Stomach smooth muscle (tissue), 2 donors: ENCODE results near the gene PTPRN2.
"Not testable (repeated sequence)": the region's sequence is repeated elsewhere in the genome, so short reads cannot be mapped to it uniquely, and the experiment has no call there.

Experiments used
- H3K27ac ChIP-seq: one replicate; pipeline ENCODE4 v1.7.0; 2013; ENCODE audit warnings: mild to moderate bottlenecking, low read length, inconsistent platforms
- H3K27me3 ChIP-seq, 2 donors: one replicate each; pipeline ENCODE4 v1.7.0; 2013; ENCODE audit warnings: low read length in 2 of 2; ENCODE audit not compliant: insufficient read depth in 2 of 2, control insufficient read depth in 1 of 2
- H3K36me3 ChIP-seq, 2 donors: one replicate each; pipeline ENCODE4 v1.7.0; 2013; ENCODE audit warnings: low read length in 2 of 2; ENCODE audit not compliant: control insufficient read depth in 2 of 2, insufficient read depth in 2 of 2
- H3K4me1 ChIP-seq: one replicate; pipeline ENCODE4 v1.7.0; 2013; ENCODE audit warnings: low read length; ENCODE audit not compliant: control insufficient read depth, insufficient read depth
- H3K4me3 ChIP-seq, 2 donors: one replicate each; pipeline ENCODE4 v1.7.0; 2013; ENCODE audit warnings: low read length in 2 of 2
- H3K9ac ChIP-seq, 2 donors: one replicate each; pipeline ENCODE4 v1.7.0; 2013; ENCODE audit warnings: low read length in 2 of 2, mild to moderate bottlenecking in 1 of 2
- H3K9me3 ChIP-seq, 2 donors: one replicate each; pipeline ENCODE4 v1.7.0; 2013; ENCODE audit warnings: low read length in 2 of 2; ENCODE audit not compliant: control insufficient read depth in 2 of 2
- donor health status: healthy.
- donor health status: Pancreatic carcinoma.

PTPRN2 gene

GRCh38 chr7:158508802-158509385 lies 78.7 kb downstream of the PTPRN2 start:
- Histone ChIP-seq H3K27me3 (no peaks in the 10 kb centered on the region), H3K9ac (no peak overlapping the region), H3K9me3 (peaks cover 8 to 38% of the 10 kb centered on the region in 2 donors), H3K27ac (no peak overlapping the region), H3K4me3 (no peak overlapping the region), H3K36me3 (no peaks in the 10 kb centered on the region), H3K4me1 (no peaks in the 10 kb centered on the region)

GRCh38 chr7:158508321-158508720 lies 79.3 kb downstream of the PTPRN2 start:
- H3K27me3 ChIP-seq, H3K36me3 ChIP-seq, H3K27ac ChIP-seq, H3K4me3 ChIP-seq, H3K4me1 ChIP-seq, H3K9ac ChIP-seq: not testable (repeated sequence)
- H3K9me3 ChIP-seq: peaks cover 8 to 38% of the 10 kb centered on the region in 2 donors

- peaks cover 8 to 36% of the 10 kb centered on the region in 2 donors for H3K9me3 ChIP-seq
- no peak overlapping the region for H3K27ac ChIP-seq
- no peaks in the 10 kb centered on the region for H3K4me1 ChIP-seq
- H3K27me3 ChIP-seq: peaks cover 0 to 2% of the 10 kb centered on the region in 2 donors
- no peaks in the 10 kb centered on the region for H3K36me3 ChIP-seq
- no peak overlapping the region for H3K9ac ChIP-seq
- H3K4me3 ChIP-seq: no peak overlapping the region
Observed at GRCh38 chr7:158507917-158508316, 79.7 kb downstream of the PTPRN2 start.

GRCh38 chr7:158507175-158507574 lies 80.4 kb downstream of the PTPRN2 start:
- H3K4me3 ChIP-seq, H3K27me3 ChIP-seq, H3K36me3 ChIP-seq, H3K9ac ChIP-seq, H3K4me1 ChIP-seq, H3K27ac ChIP-seq: not testable (repeated sequence)
- peaks cover 6 to 30% of the 10 kb centered on the region in 2 donors for H3K9me3 ChIP-seq

- no peak overlapping the region for H3K4me3 ChIP-seq
- H3K9ac ChIP-seq: no peak overlapping the region
- H3K4me1 ChIP-seq: no peaks in the 10 kb centered on the region
- no peaks in the 10 kb centered on the region for H3K36me3 ChIP-seq
- H3K27me3 ChIP-seq: peaks cover 0 to 2% of the 10 kb centered on the region in 2 donors
- H3K9me3 ChIP-seq: peaks cover under 1 to 24% of the 10 kb centered on the region in 2 donors
- no peak overlapping the region for H3K27ac ChIP-seq
Observed at GRCh38 chr7:158506626-158507025, 81.0 kb downstream of the PTPRN2 start.

- Histone ChIP-seq H3K27me3 (peaks cover 0 to 4% of the 10 kb centered on the region in 2 donors), H3K4me1 (no peaks in the 10 kb centered on the region), H3K27ac (no peak overlapping the region), H3K36me3 (no peaks in the 10 kb centered on the region), H3K4me3 (no peak overlapping the region), H3K9ac (no peak overlapping the region), H3K9me3 (peaks cover 0 to 17% of the 10 kb centered on the region in 2 donors)
Observed at GRCh38 chr7:158505683-158506082, 81.9 kb downstream of the PTPRN2 start.

GRCh38 chr7:158502068-158502750 lies 85.4 kb downstream of the PTPRN2 start:
- peaks cover 4 to 7% of the 10 kb centered on the region in 2 donors for H3K27me3 ChIP-seq
- H3K9ac ChIP-seq: no peak overlapping the region
- H3K27ac ChIP-seq: no peak overlapping the region
- no peaks in the 10 kb centered on the region for H3K4me1 ChIP-seq
- H3K4me3 ChIP-seq: no peak overlapping the region
- H3K9me3 ChIP-seq: peaks cover 0 to 15% of the 10 kb centered on the region in 2 donors
- H3K36me3 ChIP-seq: no peaks in the 10 kb centered on the region

- H3K27me3 ChIP-seq: peaks cover 4 to 7% of the 10 kb centered on the region in 2 donors
- peaks cover 0 to 12% of the 10 kb centered on the region in 2 donors for H3K9me3 ChIP-seq
- no peak overlapping the region for H3K4me3 ChIP-seq
- H3K27ac ChIP-seq: no peak overlapping the region
- no peaks in the 10 kb centered on the region for H3K4me1 ChIP-seq
- H3K9ac ChIP-seq: no peak overlapping the region
- no peaks in the 10 kb centered on the region for H3K36me3 ChIP-seq
Observed at GRCh38 chr7:158501393-158502067, 86.1 kb downstream of the PTPRN2 start.

- Histone ChIP-seq H3K9me3 (peaks cover 0 to 4% of the 10 kb centered on the region in 2 donors), H3K36me3 (no peaks in the 10 kb centered on the region), H3K9ac (no peak overlapping the region), H3K27ac (no peak overlapping the region), H3K4me3 (no peak overlapping the region), H3K4me1 (peaks cover under 1% of the 10 kb centered on the region), H3K27me3 (peaks cover 8% of the 10 kb centered on the region in 2 donors)
Observed at GRCh38 chr7:158500651-158501052, 87.0 kb downstream of the PTPRN2 start.

- Histone ChIP-seq H3K9me3 (no peaks in the 10 kb centered on the region), H3K36me3 (no peaks in the 10 kb centered on the region), H3K9ac (no peak overlapping the region), H3K4me1 (peaks cover 3% of the 10 kb centered on the region), H3K27me3 (peaks cover 16 to 20% of the 10 kb centered on the region in 2 donors), H3K27ac (no peak overlapping the region), H3K4me3 (no peak overlapping the region)
Observed at GRCh38 chr7:158499082-158499455, 88.6 kb downstream of the PTPRN2 start.
